Stimulated activated CD4-positive, alpha-beta T cell treated with anti-CD3 and anti-CD28 coated beads, Interleukin-15, amount 100 ng/mL, for 24 hours (primary cell): Measurements from ENCODE around the gene LPGAT1.

Source experiments
- DNase-seq: peaks from one replicate; pipeline ENCODE4 v3.0.0-alpha.2; 2020

The LPGAT1 gene

DNA sequence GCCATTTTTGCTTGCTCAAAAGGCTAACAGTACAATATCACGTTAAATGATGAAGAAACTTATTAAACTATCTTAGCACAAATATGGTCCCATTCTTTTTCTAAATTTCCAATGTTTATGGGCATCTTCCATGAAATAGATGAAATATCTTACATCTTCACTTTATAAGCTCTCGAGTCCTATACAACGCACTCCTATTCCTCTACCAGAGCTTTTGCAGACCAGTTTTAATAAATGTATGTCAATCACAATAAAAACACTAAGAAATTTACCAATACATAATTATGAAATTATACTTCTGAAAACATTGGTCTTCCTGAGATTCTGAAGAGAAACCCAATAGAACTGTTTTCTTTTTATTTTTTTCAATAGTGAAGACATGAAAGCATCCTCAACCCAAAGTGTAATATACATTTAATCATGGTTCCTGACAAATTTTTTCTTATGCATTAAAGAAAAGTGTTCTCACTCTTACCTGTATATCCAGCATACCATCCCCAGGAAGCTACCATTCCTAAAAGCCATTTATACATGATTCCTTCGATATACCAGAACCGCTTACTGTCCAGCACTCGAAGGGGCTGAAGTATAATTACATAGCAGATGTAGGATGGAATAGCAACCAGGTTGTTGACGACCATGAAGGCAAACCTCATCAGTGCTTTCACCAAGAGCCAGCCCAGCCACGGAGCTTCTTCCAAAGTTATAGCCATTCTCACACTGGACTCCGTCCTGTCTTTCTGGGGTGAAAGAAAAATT is 1.8 kb downstream of the LPGAT1 start:
- DNase-seq, result no peak

DNA sequence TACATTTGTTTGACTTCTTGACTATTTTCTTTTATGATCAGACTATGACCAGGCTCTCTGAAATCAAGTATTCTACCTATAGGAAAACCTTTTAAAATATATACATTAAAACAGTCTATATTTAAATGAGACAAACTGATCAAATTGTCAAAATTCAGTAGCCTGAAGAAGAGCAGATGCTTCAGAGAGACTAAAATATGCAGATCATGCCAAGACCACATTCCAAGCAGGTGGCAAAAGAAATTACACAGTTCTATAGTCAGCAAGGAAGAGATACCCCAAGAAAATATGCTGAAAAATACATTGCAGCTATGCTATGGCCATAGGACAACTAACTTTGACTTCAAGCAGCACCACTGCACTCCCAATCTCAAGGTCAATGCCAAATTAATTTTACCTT is 3.5 kb downstream of the LPGAT1 start:
- no peak for DNase-seq

DNA sequence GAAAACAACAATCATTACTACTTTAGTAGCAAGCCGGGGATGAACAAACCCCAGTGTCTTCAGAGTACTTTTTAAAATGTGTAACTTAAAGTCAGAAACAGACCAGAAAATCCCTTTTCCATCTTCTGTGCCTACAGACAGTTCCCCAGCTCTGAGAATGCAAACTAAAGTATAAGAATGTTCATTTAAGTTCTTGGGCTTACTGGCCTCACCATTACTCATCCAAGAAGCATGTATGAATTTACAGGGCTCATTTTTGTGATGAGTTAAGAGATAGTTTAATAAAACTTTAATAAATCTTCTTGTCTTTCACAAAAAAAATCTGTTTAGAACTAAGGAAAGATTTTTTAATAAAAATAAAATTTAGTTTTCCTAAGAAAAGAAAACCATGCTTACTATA is 4.6 kb downstream of the LPGAT1 start:
- no peak for DNase-seq

DNA sequence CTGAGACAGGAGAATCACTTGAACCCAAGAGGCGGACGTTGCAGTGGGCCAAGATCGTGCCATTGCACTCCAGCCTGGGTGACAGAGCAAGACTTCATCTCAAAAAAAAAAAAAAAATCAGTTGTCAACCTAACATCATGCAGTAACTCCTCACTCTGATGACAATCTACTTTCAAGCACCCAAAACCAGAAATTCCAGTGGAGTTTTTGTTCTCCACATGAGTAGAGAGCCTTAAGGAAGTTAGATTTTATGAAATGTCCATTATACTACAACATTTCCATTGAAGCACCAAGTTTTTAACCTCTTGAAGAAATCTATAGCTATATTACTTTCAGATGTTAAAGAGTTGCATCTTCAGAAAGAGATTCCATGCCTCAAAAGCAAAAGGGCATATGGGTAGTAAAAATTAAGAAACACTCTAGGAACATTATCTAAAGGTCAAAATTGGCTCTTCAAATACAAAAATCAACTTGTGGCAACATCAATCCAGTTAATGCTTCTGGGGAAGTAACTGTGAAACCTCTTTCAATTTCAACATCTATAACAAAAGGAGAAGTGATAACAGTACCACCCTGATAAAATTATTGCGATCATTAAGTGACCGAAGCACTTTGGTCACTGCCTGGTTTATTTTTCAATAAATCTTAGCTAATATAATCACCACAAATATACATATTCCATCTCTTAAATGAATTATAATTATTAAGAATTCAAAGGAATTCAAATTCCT is 7.7 kb downstream of the LPGAT1 start:
- no peak for DNase-seq

DNA sequence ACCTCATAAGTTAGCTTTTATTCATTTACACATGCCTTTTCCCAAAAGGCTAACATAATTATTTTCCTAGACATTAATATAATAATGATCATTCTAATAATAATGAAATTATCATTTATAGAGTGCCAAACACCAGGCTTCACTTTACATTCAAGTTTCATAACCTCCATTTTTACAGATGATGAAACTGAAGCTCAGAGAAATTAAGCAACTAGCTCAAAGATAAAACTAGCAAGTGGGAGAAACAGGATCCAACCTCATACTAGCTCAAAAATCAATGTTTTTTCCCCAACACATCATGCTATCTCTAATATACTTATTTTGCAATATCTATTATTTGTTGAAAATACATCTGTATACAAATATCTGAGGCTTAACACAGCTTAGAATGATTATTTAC is 14.0 kb downstream of the LPGAT1 start:
- no peak for DNase-seq

DNA sequence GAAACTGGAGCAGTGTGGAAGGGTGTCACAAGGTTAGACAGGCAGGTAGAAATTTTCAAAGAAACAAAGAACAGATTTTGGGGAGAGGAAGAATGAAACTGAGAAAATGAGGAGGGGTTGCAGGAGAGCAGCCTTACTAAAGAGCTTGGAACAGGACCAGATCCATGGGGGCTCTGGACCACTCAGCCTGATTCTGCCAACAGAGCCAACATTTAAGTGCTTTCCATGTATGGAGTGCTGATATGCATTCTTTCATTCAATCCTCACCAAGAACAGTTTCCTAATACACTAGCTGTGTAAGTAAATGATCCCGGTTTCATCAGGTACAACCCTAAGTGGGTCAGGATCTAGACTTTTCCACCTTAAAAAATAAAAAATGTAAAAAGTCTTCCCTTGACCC is 16.2 kb downstream of the LPGAT1 start:
- no peak for DNase-seq

DNA sequence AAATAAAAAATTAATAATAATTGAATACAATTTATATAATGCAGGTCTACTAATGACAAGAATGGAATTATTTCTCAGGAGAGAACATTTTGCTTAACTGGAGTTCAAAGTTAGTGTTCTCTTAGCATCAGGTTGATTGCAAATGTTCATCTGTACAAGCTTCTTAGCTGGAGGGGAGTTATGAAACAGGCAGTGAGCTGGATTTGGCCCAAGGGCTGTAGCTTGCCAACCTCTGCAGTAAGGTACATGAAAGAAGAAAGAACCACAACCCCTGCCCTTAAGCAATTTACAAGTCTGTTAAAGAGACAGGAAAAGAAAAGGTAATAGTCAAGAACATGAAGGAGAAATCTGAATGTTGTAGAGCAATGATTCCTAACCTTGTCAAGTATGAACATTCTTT is 17.0 kb downstream of the LPGAT1 start:
- no peak for DNase-seq

DNA sequence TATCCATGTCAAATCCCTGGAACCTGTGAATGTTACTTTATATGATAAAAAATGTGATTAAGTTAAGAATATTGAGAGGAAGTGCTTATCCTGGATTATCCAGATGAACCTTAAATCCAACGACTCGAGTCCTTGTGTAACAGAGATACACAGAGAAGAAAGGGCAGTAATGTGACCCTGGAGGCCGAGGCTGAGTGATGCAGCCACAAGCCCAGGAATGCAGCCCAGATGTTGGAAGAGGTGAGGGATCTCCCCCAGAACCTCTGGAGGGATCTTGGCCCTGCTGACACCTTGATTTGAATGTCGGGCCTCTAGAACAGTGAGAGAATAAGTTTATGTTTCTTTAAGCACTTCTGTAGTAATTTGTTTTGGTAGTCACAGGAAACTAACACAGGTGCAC is 18.0 kb downstream of the LPGAT1 start:
- no peak for DNase-seq

DNA sequence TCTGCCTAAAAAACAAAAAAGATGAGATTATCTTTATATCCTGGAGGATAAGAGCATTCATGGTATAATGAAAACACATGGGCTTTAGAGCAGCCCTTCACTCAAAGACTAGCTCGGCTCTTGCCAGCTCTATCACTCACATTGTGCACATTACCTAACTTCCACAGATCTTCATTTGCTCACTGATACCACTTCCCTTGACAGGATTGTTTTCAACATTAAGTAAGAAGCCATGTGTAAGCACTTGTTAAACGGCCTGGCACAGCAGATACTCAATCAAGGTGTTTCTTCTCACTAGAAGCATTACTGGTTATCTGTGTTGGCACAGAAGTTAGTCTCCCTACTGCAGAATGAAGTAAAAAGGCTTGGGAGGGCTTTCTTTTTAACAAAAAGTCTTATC is 18.7 kb downstream of the LPGAT1 start:
- no peak for DNase-seq

DNA sequence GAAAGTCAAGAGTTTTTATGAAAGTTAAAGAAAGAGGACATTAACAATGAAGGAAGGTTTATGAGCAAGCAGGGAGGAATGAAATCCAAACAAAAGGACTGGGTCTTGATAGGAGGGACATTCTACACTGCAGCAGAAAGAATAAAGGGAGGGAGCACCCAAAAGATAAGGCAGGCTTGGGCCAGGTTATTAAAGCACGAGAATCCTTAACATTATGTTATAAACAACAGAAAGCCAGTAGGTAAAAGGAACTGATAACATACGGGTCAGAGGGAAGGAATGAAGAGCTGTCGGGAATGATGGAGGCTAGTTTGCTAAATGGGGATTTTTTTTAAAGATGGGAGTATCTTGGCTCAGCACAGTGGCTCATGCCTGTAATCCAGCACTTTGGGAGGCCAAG is 19.4 kb downstream of the LPGAT1 start:
- DNase-seq, result no peak

DNA sequence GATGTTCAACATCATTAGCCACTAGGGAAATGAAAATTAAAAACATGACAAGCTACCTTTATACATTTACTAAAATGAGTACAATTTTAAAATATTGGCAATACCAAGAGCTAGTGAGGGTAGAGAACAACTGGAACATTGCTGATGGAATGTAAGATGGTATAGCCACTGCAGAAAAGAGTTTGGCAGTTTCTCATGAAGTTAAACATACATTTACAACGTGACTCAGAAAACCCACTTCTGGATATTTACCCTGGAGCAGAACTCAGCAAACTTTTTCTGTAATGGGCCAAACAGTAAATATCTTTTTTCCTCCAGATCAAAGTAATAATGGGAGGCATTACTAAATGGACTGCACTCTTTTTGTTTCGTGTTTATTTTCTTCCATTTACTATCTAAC is 22.1 kb downstream of the LPGAT1 start:
- no peak for DNase-seq

DNA sequence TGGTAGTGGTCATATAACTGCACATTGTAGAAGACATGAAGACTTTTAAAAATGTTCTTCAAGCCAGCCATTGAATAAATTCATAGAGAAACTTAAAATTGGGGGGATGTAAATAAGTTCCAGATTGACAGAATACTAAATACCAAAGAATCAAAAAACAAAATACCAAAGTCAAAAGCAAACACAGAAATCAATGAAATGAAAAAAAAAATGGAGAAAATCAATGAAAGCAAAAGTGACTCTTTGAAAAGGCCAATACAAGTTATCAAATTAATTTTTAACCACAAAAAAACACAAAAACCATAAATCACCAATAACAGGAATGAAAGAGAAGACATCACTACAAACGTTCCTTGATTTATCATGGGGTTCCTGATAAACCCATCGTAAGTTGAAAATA is 25.6 kb downstream of the LPGAT1 start:
- no peak for DNase-seq

DNA sequence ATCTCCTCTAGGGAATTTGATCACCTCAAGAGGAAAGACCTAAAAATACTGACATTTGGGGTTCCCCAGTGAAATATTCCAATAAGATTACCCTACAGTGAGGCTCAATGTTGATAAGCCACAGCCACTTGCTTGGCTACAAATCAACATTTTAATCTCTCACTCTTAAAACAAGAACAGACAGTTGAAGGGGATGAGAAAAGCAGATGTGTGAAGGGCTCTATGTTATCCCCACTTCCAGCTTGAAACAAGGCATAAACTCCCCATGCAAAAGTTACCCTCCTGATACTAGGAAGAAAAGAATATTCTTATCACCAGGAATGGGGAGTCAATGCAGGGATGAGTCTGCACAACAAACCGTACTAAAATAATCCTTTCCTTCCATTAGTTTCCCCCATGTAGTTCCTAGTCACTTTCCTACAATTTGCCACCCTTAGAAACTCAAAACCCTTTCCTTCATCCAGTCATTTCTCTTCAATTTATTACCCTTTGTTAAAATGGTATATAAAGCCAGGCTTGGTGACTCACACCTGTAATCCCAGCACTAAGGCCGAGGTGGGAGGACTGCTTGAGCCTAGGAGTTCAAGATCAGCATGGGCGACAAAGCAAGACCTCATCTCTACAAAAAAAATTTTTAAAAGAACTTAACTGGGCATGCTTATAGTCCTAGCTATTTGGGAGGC is 29.5 kb downstream of the LPGAT1 start:
- no peak for DNase-seq

DNA sequence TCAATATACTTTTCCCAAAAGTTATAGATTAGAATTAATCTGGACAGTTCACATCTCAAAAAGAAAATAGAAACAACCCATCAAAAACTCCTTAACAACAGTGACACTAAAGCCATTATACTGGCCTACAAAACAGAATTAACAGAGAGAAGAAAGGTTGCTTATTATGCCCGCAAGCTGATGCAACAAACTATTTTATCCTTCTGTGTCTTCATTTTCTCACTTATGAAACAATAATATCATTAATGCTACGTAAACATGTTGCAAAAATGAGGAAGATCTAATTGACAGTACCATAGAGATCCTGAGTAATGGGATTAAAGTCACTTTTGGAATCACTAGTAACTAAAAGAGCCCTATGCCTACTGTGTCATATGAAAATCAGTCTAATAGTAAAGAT is 32.6 kb downstream of the LPGAT1 start:
- no peak for DNase-seq

DNA sequence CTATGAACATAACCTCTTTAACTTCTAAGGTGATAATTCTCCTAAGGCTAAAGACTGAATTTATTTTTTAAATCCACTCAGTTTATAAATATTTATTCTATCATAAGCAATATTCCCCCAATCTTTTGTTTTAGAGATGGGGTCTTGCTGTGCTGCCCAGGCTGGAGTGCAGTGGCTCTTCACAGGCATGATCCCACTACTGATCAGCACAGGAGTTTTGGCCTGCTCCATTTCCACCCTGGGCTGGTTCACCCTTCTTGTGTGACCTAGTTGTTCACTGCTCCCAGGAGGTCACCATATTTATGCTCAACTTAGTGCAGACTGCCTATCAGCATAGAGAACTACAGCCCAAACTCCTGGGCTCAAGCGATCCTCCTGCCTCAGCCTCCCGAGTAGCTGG is 38.6 kb downstream of the LPGAT1 start:
- DNase-seq, result no peak

DNA sequence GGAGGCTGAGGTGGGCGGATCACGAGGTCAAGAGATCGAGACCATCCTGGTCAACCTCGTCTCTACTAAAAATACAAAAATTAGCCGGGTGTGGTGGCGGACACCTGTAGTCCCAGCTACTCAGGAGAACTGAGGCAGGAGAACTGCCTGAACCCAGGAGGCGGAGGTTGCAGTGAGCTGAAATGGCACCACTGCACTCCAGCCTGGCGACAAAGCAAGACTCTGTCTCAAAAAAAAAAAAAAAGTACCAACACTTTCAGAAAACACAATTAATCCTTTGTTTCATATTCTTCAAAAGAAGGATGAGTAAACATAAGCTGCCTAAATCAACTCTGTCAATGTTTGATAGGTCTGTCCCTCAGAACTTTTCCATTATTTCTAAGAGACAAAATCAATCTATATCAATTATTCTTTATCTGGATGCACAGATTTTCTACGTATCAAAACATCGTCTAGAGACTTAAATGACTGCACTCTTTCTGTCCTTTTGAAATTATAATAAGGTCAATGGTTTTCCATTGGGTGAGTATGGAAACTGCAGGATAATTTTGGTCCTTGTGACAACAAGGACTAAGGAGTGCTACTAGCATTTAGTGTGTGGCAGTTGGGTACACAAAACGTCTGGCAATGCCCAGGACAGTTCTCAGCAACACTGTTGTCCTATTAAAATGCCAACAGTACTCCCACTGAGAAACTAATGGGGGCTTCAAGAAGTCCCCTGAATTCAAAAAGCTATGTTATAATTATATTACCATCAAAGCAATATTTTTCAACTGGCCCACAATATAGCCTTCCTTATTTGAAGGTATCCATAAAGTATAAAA is 40.7 kb downstream of the LPGAT1 start:
- no peak for DNase-seq

DNA sequence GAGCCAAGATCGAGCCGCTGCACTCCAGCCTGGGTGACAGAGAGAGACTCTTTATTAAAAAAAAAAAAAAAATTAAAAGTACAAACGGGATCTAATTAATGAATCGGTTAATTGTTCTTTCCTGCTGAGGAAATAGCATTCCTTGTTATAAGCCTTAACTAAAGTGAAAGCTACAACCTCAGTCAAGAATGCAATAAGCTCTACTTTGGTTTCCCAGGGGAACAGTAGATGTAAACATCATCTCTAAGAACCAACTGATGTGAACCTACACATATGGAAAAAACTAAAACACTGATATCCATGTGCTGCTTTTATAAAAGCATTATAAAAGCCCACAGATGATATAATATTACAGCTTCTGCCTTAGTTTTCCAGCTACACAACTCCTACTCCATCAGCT is 41.9 kb downstream of the LPGAT1 start:
- DNase-seq, result no peak

DNA sequence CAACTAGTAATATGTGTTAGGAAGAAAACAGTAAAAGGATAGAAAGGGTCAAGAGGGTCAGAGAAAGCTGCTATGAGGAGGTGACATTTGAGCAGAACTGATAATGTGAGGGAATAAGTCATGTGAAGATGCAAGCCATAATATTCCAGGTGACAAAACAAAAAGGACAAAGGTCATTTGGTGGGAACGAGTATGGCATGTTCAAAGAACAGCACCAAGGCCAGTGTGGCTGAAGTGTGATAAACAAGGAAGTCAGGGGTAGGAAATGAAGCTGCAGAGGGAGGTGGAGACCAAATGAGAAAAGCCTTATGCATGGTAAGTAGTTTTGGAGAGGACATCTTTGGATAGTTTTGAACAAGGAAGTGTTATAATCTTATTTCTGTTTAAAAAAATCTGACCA is 46.7 kb downstream of the LPGAT1 start:
- DNase-seq, result no peak

DNA sequence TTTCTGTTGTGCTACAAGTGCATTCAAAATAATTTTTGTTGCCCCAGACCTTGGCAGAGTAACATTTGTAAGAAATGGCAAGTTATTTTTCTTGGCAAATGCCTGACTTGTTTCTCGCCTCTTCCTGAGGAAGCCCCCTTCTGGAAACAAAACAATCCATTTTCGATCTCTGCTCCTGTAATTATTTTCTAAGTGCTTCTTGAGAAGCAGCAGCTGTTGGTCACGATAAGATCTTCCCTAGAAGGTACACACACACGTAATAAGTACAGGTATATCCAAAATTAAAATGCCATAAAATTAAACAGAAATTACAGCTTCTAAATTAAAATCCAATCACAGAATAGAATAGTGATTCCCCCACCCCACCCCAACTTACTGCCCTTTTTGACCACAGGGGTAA is 47.3 kb downstream of the LPGAT1 start:
- DNase-seq, result no peak

DNA sequence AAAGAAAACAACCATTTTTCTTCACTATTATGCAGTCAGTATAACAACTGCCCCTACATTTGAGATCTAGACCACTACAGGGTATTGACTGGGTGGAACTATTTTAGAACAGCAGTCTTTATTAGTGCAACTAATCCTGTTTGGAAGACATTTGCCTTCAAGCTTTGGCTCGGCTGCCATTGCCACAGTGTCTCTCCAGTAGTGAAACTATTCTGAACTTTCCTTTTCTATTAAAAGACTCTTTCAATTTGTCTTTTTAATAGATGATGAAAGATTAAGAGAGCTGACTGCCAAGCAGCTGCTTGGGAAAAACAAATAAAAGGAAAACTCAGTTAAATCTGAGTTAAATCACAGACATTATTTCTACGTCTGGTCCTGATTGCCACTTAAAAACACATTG is 49.3 kb downstream of the LPGAT1 start:
- DNase-seq, result no peak

DNA sequence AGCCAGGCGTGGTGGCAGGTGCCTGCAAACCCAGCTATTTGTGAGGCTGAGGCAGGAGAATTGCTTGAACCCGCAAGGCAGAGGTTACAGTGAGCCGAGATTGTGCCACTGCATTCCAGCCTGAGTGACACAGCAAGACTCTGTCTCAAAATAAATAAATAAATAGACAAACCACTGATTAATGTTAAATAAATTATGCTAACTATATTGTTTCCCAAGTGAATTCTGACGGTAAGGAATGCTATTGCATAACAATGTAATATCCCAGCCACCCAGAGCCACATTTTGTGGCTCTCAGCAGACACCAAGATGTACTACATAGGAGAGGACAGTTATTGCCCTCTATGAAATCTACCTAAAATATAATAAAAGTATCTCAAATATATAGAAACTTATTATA is 55.4 kb downstream of the LPGAT1 start:
- DNase-seq, result no peak

DNA sequence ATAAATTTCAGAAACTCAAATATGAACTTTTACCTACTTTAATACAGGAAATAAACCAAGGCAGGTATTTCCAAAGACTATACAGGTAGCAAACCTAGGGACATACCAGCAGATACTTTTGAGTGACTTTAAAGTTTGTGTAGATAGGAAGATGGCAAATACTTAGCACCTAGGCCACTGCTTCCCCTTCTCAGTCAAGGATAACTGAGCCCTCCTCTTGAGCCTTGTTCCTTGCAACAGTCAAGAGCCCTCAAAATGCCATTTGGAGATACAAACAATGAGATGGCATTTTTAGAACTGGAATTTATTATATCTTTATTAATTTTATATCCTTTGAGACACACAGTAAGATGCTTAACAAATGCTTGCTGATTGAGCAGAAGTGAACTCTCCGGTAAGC is 65.9 kb downstream of the LPGAT1 start:
- DNase-seq, result no peak

DNA sequence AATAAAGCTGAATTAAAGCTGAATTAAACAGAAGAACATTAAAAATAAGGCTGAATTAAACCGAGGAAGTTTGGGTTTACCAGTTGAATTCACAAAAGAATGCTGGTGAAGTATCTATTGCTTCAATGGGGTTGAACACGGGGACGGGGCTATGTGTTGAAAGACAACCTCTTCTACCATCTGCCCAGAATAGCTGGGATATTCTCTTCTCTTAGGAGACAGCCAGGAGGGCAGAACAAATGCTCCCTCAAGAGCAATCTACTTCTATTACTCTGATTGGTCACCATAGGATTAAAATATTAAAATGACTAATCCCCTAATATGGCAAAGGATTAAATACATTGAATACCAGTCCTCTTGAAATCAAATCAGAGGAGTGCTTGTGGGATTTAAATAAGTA is 68.4 kb downstream of the LPGAT1 start:
- DNase-seq, result no peak
